Activated CD4-positive, alpha-beta memory T cell treated with anti-CD3 and anti-CD28 coated beads for 36 hours (primary cell): ENCODE results near the gene KY. TPM values are rescaled to one million over a fixed set of nuclear protein-coding genes. Genes with fewer than 3 reads are reported as not detected.

ENCODE experiments used
- CTCF ChIA-PET: fragments of 350-600 bp; sonication (Branson Sonifier 250); formaldehyde crosslinking; loops from one replicate; lab custom pipeline; 2021; ENCODE audit warnings: antibody characterized with exemption, inconsistent platforms; lab: Charles Lee
- POLR2A ChIA-PET: fragments of 350-600 bp; sonication (Branson Sonifier 250); formaldehyde crosslinking; loops from one replicate; lab custom pipeline; 2021; ENCODE audit warnings: antibody characterized with exemption; lab: Charles Lee
- DNase-seq: peaks from one replicate; pipeline ENCODE4 v3.0.0-alpha.2; 2020
- H3K27ac Mint-ChIP-seq: one replicate; pipeline ENCODE4 v1.8.0; 2021; ENCODE audit warnings: mixed read lengths
- H3K27me3 Mint-ChIP-seq: one replicate; pipeline ENCODE4 v1.8.0; 2021; ENCODE audit warnings: mixed read lengths
- H3K36me3 Mint-ChIP-seq: one replicate; pipeline ENCODE4 v1.8.0; 2021; ENCODE audit warnings: mixed read lengths
- H3K4me1 Mint-ChIP-seq: one replicate; pipeline ENCODE4 v1.8.0; 2021; ENCODE audit warnings: low read depth, mixed read lengths
- H3K4me3 Mint-ChIP-seq: one replicate; pipeline ENCODE4 v1.8.0; 2021; ENCODE audit warnings: mild to moderate bottlenecking, mixed read lengths
- H3K9me3 Mint-ChIP-seq: one replicate; pipeline ENCODE4 v1.8.0; 2021; ENCODE audit warnings: mixed read lengths
- intact Hi-C: fragments of 100-400 bp; cut with micrococcal nuclease; formaldehyde crosslinking; loops from one replicate; pipeline ENCODE4 v1.15.1; 2023
- total RNA-seq, 2 experiments: library from RNA; stranded (reverse); gene quantifications; one replicate each; pipeline ENCODE4 v1.2.3, GENCODE V29; 2021

The KY gene
- total RNA-seq, 2 experiments from 2014 or later = not detected

DNA sequence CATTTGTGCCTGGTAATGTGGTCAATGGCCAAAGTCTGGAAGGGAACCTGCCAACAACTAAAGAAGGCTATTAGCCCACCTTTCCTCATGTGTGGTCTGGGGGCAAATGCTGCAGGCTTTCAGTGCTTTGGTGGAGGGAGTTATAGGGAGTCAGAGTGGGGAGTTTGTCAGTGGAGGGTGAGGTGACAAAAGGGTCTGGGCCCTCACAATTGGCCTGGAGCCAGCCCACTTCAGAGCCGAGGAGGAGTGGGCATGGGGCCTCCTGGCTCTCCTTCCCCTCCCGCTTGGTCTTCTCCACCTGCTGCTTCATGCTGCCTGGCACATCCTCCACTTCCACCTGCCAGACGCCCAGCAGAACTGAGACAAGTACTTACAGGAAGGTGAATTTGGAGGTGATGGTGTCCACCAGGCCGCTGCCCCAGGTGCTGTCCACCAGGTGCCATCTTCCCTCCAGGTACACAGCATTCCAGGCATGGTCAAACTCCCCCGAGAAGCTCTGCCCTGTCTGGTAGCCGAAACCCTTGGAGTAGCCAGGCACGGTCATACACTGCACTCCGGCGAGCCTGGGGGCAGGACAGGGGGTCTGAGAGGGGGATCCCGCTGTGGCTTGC lies 40.9 kb downstream of the KY start:
- Mint-ChIP-seq H3K27ac (no peak overlapping the region), H3K4me1 (no peaks in the 10 kb centered on the region), H3K27me3 (peaks cover 13% of the 10 kb centered on the region), H3K36me3 (no peaks in the 10 kb centered on the region), H3K4me3 (no peak overlapping the region), H3K9me3 (no peaks in the 10 kb centered on the region)
- no peak for DNase-seq
- ChIA-PET CTCF (interaction anchor here (2.4 kb wide), 1 partner anchor 9 kb away, joined by 9 read pairs; no protein-coding TSS in a partner anchor), POLR2A (no interaction called here)
- intact Hi-C loops = no loop called here

DNA sequence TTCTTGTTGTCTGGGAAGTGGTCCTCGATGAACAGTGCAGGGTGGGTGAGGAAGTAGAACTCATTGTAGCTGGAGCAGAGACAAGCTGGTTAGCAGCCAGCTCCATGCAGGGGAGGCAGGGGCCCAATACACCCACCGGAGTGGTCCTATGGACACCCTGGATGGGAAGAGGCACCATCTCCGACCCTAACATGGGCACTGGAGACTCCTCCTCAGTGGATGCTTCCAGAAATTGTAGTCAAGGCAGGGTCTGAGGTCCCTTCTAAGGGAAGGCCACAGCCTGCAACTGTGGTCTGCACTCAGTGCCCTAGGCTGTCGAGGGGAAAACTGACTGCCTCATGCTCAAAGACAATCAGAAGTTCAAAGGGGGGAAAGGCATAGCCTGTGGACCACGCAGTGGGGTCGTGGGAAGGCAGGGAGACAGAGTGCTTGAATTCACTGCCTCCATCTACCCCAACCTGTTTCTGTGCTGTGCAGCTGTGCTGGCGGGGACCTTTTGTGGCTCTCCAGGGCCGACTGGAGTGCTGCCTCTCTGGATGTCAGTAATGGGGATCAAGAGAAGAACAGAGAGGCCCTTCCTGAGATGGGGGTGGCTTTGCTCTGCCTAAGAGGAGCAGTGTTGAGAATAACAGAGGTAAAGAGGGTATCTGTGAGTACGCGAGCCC lies 41.9 kb downstream of the KY start:
- no peak overlapping the region for H3K27ac Mint-ChIP-seq
- CTCF ChIA-PET = no interaction called here
- DNase-seq = no peak
- POLR2A ChIA-PET = no interaction called here
- no peak overlapping the region for H3K4me3 Mint-ChIP-seq
- H3K36me3 Mint-ChIP-seq = no peaks in the 10 kb centered on the region
- H3K4me1 Mint-ChIP-seq = no peaks in the 10 kb centered on the region
- H3K9me3 Mint-ChIP-seq = no peaks in the 10 kb centered on the region
- peaks cover 13% of the 10 kb centered on the region for H3K27me3 Mint-ChIP-seq
- intact Hi-C loops = no loop called here

DNA sequence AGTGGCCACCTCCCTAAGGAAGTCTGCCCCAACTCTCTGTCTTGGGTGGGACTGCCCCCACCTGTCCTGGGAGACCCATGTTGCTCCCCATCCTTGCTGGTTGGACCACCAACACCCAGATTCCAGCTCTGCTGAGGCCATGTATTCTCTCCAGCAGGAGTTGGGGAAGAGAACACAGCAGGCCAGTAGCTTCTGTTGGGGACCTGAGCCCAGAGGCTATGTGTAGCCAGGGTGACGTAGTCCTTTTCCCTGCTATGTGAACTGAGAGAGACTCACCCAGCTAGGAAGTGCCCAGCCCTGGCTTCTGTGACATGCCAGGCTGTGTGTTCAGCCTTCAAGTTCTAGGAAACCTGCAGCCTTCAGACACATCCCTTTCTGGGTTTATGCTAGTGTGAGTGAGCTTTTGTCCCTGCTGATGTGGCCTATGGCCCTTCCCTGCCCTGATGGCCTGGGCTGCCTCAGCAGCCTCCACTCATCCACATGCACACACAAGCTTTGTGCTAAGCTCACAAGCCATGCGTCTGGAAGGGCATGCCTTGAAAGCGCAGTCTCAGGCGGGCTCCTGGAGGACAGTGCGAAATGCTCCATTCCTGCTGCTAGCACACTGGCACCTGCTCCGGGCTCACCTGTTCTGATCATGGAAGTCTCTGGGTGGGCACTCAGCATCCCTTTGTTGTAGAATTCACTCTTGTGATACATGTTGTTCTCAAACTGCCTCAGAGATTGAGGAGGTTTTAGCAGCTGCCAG lies 42.6 kb downstream of the KY start:
- intact Hi-C loops = no loop called here
- DNase-seq = no peak
- Mint-ChIP-seq H3K4me1 (no peaks in the 10 kb centered on the region), H3K27ac (no peak overlapping the region), H3K4me3 (no peak overlapping the region), H3K27me3 (peaks cover 13% of the 10 kb centered on the region), H3K9me3 (no peaks in the 10 kb centered on the region), H3K36me3 (no peaks in the 10 kb centered on the region)
- ChIA-PET CTCF (interaction anchor here (0.9 kb wide), 1 partner anchor 147 kb away, joined by 3 read pairs; no protein-coding TSS in a partner anchor), POLR2A (no interaction called here)

DNA sequence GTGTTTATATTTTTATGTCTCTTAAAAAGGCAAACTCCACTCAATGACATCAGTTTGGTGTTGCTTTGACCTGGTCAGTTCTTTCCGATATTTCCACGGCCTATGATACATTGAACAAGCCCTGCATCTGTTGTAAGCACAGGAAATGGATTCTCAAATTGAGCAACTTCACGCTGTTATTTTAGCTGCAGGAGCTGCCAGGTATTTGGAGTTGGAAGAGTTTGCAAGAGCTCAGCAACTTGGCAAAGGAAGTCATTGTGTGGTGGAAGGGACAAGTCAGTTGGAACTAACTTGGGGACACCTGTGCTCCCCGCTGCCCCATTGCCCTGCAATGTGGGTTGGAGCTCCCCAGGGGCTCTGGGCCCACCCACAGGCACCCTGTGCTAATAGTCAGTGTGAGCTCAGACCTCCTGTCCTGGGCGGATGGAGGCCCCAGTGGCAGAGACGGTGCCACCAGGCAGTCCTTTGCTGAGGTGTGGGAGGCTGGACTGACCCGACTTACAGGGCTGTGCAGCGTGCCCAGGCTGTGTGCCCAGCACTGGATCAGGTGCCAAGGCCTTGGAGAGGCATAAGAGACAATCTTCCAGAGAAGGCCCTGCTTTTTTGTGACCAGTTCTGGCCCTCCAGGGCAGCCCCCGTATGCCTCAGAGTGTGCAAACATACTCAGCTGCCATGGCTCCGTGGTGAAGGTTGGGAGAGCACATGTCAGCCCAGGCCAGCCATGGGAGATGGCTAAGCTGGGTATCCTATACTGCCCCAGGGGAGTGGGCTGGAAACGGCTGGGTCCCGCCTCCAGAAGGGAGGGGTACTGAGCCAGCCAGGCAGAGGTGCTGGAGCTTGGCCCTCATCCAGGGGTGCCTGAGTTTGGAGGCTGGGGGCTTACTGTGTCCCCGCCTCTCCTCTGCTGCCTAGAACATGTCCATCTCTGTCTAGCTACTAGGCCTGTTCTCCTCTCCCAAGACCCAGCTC lies 43.5 kb downstream of the KY start:
- Mint-ChIP-seq H3K4me3 (no peak overlapping the region), H3K4me1 (no peaks in the 10 kb centered on the region), H3K27me3 (peaks cover 13% of the 10 kb centered on the region), H3K27ac (no peak overlapping the region), H3K36me3 (no peaks in the 10 kb centered on the region), H3K9me3 (no peaks in the 10 kb centered on the region)
- ChIA-PET POLR2A (no interaction called here), CTCF (interaction anchor here (0.9 kb wide), 2 partner anchors 13 to 148 kb away, joined by 3 read pairs; no protein-coding TSS in a partner anchor)
- intact Hi-C loops = no loop called here
- no peak for DNase-seq

DNA sequence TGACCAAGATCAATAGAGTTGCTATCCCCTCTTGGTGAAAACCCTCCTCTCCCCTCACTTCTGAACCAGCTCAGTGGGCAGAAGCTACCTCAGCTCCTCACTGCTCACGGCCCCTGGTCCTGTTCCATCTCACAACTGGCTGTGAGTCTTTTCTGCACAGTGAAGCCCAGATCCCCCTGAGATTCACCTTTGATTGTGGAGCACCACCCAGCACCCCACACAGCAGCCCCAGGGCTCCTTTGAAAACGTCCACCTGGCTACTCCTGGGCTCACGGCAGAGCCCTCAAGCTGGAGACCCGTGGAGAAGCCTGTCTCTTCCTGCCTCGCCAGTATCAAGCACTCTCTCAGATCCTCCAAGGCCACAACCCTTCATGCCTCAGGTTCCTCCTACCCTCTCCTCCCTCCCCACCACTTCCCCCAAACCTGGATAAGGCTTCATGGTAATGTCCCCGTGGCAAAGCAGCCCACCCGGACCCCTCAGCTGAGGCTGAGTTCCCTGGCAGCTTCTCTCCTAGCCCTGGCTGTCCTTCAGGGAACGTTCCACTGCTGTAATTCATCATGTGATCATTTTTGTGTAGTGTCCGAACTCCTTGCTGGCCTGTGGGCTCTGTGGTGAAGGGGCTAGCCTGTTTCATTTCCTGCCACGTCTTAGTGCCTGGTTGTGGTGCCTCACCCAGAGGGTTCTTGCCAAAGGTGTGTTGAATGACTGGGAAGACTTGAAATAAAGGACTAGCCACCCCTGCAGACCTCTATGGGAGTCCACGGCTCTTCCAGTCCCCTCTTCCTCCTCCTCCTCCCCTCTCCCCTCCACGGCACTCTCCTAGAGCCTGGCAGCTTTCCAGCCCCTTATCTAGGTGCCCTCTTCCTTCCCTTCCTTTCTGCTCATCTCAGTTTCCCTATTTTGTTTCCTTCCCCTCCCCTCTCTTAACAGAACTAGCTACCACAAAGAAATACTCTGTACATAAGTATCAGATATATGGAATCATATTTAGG lies 44.5 kb downstream of the KY start:
- intact Hi-C loops = no loop called here
- H3K27ac Mint-ChIP-seq = no peak overlapping the region
- H3K4me1 Mint-ChIP-seq = no peaks in the 10 kb centered on the region
- H3K27me3 Mint-ChIP-seq = peaks cover 13% of the 10 kb centered on the region
- H3K9me3 Mint-ChIP-seq = no peaks in the 10 kb centered on the region
- no peak for DNase-seq
- POLR2A ChIA-PET = no interaction called here
- H3K36me3 Mint-ChIP-seq = no peaks in the 10 kb centered on the region
- CTCF ChIA-PET = interaction anchor here (0.9 kb wide), 1 partner anchor 14 kb away, joined by 3 read pairs; no protein-coding TSS in a partner anchor
- H3K4me3 Mint-ChIP-seq = no peak overlapping the region

DNA sequence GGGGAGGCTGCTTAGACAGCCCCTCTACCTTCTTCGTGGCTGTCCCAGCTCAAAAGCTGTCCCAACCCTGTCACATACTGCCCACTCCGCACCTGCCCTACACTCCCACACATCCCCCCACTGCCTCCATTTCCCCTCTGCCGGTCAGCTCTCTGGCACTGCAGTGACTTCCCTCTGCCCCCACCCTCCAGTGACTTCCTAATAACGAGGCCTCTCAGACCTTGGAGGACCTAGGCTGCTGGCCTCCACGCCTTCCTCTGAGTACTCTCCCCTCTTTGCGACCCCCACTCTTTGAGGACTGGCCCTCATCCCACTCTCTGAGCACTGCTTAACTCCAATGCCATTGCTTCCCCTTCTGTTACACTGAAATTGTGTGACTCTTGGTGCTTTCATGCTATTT lies 45.3 kb downstream of the KY start:
- H3K27me3 Mint-ChIP-seq = peaks cover 12% of the 10 kb centered on the region
- ChIA-PET CTCF (no interaction called here), POLR2A (no interaction called here)
- no peaks in the 10 kb centered on the region for H3K9me3 Mint-ChIP-seq
- peaks cover 5% of the 10 kb centered on the region for H3K4me1 Mint-ChIP-seq
- no peak for DNase-seq
- no peak overlapping the region for H3K27ac Mint-ChIP-seq
- no peak overlapping the region for H3K4me3 Mint-ChIP-seq
- no peaks in the 10 kb centered on the region for H3K36me3 Mint-ChIP-seq
- intact Hi-C loops = no loop called here

DNA sequence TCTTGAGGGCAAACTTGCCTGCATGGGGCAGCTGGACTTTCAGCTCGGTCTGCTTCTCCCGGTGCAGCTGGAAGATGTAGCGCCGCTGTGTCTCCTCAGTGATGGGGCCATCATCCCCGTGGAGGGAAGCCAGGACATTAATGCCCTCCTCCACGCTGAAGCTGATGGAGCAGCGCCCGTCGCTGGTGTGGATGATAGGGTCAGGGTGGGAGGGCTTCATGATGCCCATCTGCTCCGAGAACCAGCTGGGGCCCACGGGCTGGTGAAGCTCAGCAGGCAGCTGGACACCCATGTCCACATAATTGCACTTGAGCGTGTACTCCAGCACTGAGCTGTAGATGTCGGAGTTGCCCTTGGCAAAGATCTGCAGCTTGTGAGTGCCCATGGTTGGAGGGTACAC lies 46.9 kb downstream of the KY start:
- no peak for DNase-seq
- ChIA-PET POLR2A (no interaction called here), CTCF (interaction anchor here (1.4 kb wide), 1 partner anchor 235 kb away, joined by 7 read pairs; no protein-coding TSS in a partner anchor)
- H3K9me3 Mint-ChIP-seq = no peaks in the 10 kb centered on the region
- H3K4me3 Mint-ChIP-seq = no peak overlapping the region
- peaks cover 9% of the 10 kb centered on the region for H3K27me3 Mint-ChIP-seq
- peaks cover 6% of the 10 kb centered on the region for H3K4me1 Mint-ChIP-seq
- intact Hi-C loops = loop anchor here (2.0 kb wide), 1 partner anchor 1291 kb away; no protein-coding TSS in a partner anchor
- no peaks in the 10 kb centered on the region for H3K36me3 Mint-ChIP-seq
- no peak overlapping the region for H3K27ac Mint-ChIP-seq

DNA sequence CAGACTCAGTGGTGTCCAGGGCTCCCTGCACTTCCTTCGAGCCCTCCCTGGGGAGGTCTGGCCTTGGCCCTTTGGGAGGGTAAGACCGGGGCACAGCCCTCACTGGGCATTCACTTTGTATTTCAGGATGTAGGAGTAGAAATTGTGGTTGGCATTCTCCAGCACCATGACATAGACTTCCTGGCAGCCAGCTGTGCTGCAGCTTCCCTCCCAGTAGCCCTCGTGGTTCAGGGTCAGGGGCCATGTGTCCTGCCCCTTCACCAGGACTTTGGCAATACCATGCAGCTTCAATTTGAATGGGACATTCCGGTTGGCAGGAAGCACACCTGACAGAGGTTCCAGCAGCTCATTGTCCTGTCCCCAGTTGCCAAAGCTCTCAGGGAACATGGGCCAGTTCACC lies 47.3 kb downstream of the KY start:
- H3K27me3 Mint-ChIP-seq = peaks cover 9% of the 10 kb centered on the region
- no peak overlapping the region for H3K27ac Mint-ChIP-seq
- intact Hi-C loops = loop anchor here (2.0 kb wide), 1 partner anchor 1291 kb away; no protein-coding TSS in a partner anchor
- no peak for DNase-seq
- no peaks in the 10 kb centered on the region for H3K9me3 Mint-ChIP-seq
- CTCF ChIA-PET = interaction anchor here (0.9 to 3.8 kb wide), 4 partner anchors 13 to 1439 kb away, joined by 3 to 24 read pairs (median 5); no protein-coding TSS in a partner anchor
- H3K4me3 Mint-ChIP-seq = no peak overlapping the region
- POLR2A ChIA-PET = no interaction called here
- H3K4me1 Mint-ChIP-seq = peaks cover 6% of the 10 kb centered on the region
- H3K36me3 Mint-ChIP-seq = no peaks in the 10 kb centered on the region

DNA sequence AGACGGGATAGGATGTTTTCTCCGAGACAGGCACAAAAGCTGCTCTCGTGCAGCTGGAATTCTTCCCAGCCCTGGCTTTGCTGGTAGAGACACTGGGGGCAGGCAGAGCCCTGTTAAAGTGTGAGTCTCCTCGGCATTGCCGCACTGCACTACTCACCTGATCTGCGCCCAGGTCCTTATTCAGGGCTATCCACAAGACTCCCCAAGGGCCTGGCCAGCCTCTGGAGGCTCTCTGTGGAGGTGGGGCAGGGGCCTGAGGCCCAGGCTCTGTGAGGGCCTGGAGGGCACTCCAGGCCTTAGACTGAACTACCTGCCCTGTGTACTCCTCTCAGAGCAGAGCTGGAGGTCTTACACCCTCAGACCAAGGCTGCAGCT lies 48.4 kb downstream of the KY start:
- intact Hi-C loops = loop anchor here (2.0 kb wide), 1 partner anchor 1292 kb away; no protein-coding TSS in a partner anchor
- H3K4me3 Mint-ChIP-seq = no peak overlapping the region
- H3K27ac Mint-ChIP-seq = no peak overlapping the region
- ChIA-PET POLR2A (no interaction called here), CTCF (interaction anchor here (0.9 to 3.8 kb wide), 5 partner anchors 11 to 1440 kb away, joined by 3 to 24 read pairs (median 4); no protein-coding TSS in a partner anchor)
- peaks cover 6% of the 10 kb centered on the region for H3K4me1 Mint-ChIP-seq
- H3K27me3 Mint-ChIP-seq = peaks cover 9% of the 10 kb centered on the region
- DNase-seq = no peak
- no peaks in the 10 kb centered on the region for H3K36me3 Mint-ChIP-seq
- H3K9me3 Mint-ChIP-seq = no peaks in the 10 kb centered on the region

DNA sequence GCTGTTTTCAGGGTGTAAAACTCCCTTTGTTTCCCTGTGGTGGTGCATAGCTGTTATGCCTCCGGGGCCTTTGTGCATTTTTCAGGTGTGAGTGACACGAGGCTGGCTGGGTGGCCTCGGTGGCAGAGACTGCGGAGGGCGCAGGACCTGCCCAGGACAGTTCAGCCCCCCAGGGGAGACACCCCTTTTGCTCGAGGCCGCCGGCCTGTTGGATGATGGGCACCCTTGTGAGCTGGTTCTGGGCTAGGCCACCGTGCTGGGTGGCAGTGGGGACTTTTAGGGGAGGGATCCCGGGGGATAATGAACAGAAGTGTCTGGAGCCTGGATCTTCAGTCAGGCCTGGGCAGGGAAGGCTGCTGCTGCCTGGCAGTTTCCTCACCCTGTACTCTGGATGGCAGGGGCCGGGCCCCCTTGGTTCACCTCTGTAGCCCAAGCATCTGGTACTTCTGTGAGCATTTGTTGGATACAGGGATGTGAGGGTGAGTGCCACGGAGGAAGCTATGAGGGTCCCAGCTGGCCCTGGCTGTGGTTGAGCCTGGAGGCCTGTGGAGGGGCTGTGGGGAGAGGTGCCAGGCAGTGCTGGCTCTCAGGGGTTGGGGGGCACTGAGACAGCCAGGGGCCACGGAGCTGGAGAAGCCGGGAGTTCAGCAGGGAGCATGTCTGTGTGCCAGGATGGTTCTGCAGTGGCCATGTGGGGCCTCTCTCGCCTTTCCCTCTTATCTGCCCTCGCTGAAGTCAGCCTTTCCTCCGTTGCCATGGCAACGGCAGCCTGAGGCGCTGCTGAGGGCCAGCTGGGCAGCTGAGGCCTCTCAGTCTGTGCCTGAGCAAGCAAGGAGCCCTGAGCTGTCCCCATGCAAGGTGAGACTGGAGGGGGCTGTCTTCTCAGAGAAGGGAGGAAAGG lies 49.0 kb downstream of the KY start:
- peaks cover 6% of the 10 kb centered on the region for H3K27me3 Mint-ChIP-seq
- ChIA-PET CTCF (interaction anchor here (1.0 to 3.8 kb wide), 8 partner anchors 11 to 1442 kb away, joined by 3 to 24 read pairs (median 5); no protein-coding TSS in a partner anchor), POLR2A (no interaction called here)
- peaks cover 6% of the 10 kb centered on the region for H3K4me1 Mint-ChIP-seq
- no peaks in the 10 kb centered on the region for H3K9me3 Mint-ChIP-seq
- no peak for DNase-seq
- intact Hi-C loops = loop anchor here (2.0 kb wide), 1 partner anchor 1293 kb away; no protein-coding TSS in a partner anchor
- H3K27ac Mint-ChIP-seq = no peak overlapping the region
- no peak overlapping the region for H3K4me3 Mint-ChIP-seq
- no peaks in the 10 kb centered on the region for H3K36me3 Mint-ChIP-seq
